ENCODE measurements around the gene FMNL2. TPM values are rescaled to one million over a fixed set of nuclear protein-coding genes. Genes with fewer than 3 reads are reported as not detected.

FMNL2 gene
- total and polyA plus RNA-seq, 12 donors: 3.3 to 16.0 (median 4.5) TPM

GRCh38 chr2:152658221-152658620 lies 323.2 kb downstream of the FMNL2 start:
- no peak overlapping the region for H3K4me3 ChIP-seq
- H3K4me1 ChIP-seq: no peaks in the 10 kb centered on the region
- WGBS, 2 donors: 90 to 94% methylated on average over 1 of the region's 1 CpG
- DNase-seq (no peak), ATAC-seq (no peak)
- no peak overlapping the region for H3K27ac ChIP-seq
- H3K36me3 ChIP-seq: peaks cover 0 to 100% (median 57%) of the 10 kb centered on the region in 9 donors
- intact Hi-C loops (cut with DNase I): no loop called here
- H3K9me3 ChIP-seq: no peaks in the 10 kb centered on the region
- H3K27me3 ChIP-seq: no peaks in the 10 kb centered on the region
- TF ChIP-seq CTCF (IDR thresholded peaks at IDR 0.05): no peak

GRCh38 chr2:152661076-152661475 lies 326.1 kb downstream of the FMNL2 start:
- Histone ChIP-seq H3K27ac (no peak overlapping the region), H3K4me1 (no peaks in the 10 kb centered on the region), H3K4me3 (no peak overlapping the region), H3K36me3 (peaks cover 0 to 100% (median 62%) of the 10 kb centered on the region in 9 donors), H3K9me3 (no peaks in the 10 kb centered on the region), H3K27me3 (no peaks in the 10 kb centered on the region)
- WGBS, 2 donors: 97% methylated on average over 4 of the region's 4 CpGs
- intact Hi-C loops (cut with DNase I): no loop called here
- DNase-seq (no peak), ATAC-seq (no peak)
- no peak for TF ChIP-seq CTCF (IDR thresholded peaks at IDR 0.05)

- no peak overlapping the region for H3K27ac ChIP-seq
- 85 to 89% methylated on average over 7 of the region's 7 CpGs for WGBS, 2 donors
- no peaks in the 10 kb centered on the region for H3K9me3 ChIP-seq
- H3K36me3 ChIP-seq: peaks cover 0 to 100% (median 51%) of the 10 kb centered on the region in 9 donors
- intact Hi-C loops (cut with DNase I): no loop called here
- no peaks in the 10 kb centered on the region for H3K27me3 ChIP-seq
- DNase-seq: no peak
- TF ChIP-seq CTCF (IDR thresholded peaks at IDR 0.05): no peak
- H3K4me1 ChIP-seq: no peaks in the 10 kb centered on the region
- no peak overlapping the region for H3K4me3 ChIP-seq
- no peak for ATAC-seq
These were observed 329.8 kb downstream of the FMNL2 start for GRCh38 chr2:152664725-152665124.

- no peak for TF ChIP-seq CTCF (IDR thresholded peaks at IDR 0.05)
- Histone ChIP-seq H3K36me3 (peaks cover 0 to 100% (median 58%) of the 10 kb centered on the region in 9 donors), H3K4me3 (no peak overlapping the region), H3K27ac (no peak overlapping the region), H3K9me3 (no peaks in the 10 kb centered on the region), H3K4me1 (no peaks in the 10 kb centered on the region), H3K27me3 (no peaks in the 10 kb centered on the region)
- no peak for DNase-seq
- WGBS, 2 donors: 77 to 85% methylated on average over 4 of the region's 4 CpGs
- intact Hi-C loops (cut with DNase I): loop anchor here in 1 of 10 donors (10.0 kb wide), 1 partner anchor 1220 kb away; no protein-coding TSS in a partner anchor
- no peak for ATAC-seq
These were observed 339.4 kb downstream of the FMNL2 start for GRCh38 chr2:152674334-152674733.
